Hematopoietic multipotent progenitor cell treated with erythropoietin and hydrocortisone succinate and interleukin-3 and kit ligand, for 15 days (in vitro differentiated cells): ENCODE data around the gene USP17L17.
"Not testable (repeated sequence)": the region's sequence is repeated elsewhere in the genome, so short reads cannot be mapped to it uniquely, and the experiment has no call there.

ENCODE experiments used
- DNase-seq: peaks from one replicate; pipeline ENCODE4 v3.0.0-alpha.2; 2015; ENCODE audit warnings: low spot score

The USP17L17 gene, protein sequence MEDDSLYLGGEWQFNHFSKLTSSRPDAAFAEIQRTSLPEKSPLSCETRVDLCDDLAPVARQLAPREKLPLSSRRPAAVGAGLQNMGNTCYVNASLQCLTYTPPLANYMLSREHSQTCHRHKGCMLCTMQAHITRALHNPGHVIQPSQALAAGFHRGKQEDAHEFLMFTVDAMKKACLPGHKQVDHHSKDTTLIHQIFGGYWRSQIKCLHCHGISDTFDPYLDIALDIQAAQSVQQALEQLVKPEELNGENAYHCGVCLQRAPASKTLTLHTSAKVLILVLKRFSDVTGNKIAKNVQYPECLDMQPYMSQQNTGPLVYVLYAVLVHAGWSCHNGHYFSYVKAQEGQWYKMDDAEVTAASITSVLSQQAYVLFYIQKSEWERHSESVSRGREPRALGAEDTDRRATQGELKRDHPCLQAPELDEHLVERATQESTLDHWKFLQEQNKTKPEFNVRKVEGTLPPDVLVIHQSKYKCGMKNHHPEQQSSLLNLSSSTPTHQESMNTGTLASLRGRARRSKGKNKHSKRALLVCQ

DNA sequence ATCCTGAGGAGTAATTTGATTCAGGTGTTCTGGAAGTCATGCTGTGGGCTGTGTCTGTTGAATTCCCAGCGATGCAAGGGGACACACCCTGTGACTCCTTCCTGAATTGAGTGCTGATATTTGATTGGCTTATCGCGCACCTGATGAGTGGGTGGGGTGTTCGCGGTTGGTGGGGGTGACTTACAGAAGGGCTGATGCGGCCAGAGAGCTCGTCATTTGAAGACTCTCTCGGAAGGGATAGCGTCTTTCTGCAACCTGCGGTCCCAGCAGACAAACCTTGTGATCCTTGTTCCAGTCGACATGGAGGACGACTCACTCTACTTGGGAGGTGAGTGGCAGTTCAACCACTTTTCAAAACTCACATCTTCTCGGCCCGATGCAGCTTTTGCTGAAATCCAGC is at the start of gene USP17L17:
Gene USP17L17 (plus strand): TSS at position 301 of the 400 bp plus-strand sequence. CDS start 0 bp downstream, at position 301.
- not testable (repeated sequence) for DNase-seq

GRCh38 chr4:9210357-9210756 is 33.3 kb upstream of the USP17L17 start, which contains the start of gene USP17L10:
USP17L10 (plus strand) TSS chr4:9210657; CDS start chr4:9210657, 0 bp downstream.
- DNase-seq = not testable (repeated sequence)

GRCh38 chr4:9214701-9215100 is 29.0 kb upstream of the USP17L17 start:
- DNase-seq = not testable (repeated sequence)

DNA sequence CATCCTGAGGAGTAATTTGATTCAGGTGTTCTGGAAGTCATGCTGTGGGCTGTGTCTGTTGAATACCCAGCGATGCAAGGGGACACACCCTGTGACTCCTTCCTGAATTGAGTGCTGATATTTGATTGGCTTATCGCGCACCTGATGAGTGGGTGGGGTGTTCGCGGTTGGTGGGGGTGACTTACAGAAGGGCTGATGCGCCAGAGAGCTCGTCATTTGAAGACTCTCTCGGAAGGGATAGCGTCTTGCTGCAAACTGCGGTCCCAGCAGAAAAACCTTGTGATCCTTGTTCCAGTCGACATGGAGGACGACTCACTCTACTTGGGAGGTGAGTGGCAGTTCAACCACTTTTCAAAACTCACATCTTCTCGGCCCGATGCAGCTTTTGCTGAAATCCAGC is 28.6 kb upstream of the USP17L17 start, which contains the start of gene USP17L11:
Gene USP17L11 (plus strand): TSS at position 301 of the 400 bp plus-strand sequence. CDS start 0 bp downstream, at position 301.
- not testable (repeated sequence) for DNase-seq

DNA sequence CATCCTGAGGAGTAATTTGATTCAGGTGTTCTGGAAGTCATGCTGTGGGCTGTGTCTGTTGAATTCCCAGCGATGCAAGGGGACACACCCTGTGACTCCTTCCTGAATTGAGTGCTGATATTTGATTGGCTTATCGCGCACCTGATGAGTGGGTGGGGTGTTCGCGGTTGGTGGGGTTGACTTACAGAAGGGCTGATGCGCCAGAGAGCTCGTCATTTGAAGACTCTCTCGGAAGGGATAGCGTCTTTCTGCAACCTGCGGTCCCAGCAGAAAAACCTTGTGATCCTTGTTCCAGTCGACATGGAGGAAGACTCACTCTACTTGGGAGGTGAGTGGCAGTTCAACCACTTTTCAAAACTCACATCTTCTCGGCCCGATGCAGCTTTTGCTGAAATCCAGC is 23.8 kb upstream of the USP17L17 start, which contains the start of gene USP17L12:
Gene USP17L12 (plus strand): TSS at position 301 of the 400 bp plus-strand sequence. CDS start 0 bp downstream, at position 301.
- DNase-seq = not testable (repeated sequence)

DNA sequence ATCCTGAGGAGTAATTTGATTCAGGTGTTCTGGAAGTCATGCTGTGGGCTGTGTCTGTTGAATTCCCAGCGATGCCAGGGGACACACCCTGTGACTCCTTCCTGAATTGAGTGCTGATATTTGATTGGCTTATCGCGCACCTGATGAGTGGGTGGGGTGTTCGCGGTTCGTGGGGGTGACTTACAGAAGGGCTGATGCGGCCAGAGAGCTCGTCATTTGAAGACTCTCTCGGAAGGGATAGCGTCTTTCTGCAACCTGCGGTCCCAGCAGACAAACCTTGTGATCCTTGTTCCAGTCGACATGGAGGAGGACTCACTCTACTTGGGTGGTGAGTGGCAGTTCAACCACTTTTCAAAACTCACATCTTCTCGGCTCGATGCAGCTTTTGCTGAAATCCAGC is 19.1 kb upstream of the USP17L17 start, which contains the start of gene USP17L13:
Gene USP17L13 (plus strand): TSS at position 301 of the 400 bp plus-strand sequence. CDS start 0 bp downstream, at position 301.
- not testable (repeated sequence) for DNase-seq

- DNase-seq = not testable (repeated sequence)
These were observed 13.4 kb upstream of the USP17L17 start for GRCh38 chr4:9230249-9230648.

DNA sequence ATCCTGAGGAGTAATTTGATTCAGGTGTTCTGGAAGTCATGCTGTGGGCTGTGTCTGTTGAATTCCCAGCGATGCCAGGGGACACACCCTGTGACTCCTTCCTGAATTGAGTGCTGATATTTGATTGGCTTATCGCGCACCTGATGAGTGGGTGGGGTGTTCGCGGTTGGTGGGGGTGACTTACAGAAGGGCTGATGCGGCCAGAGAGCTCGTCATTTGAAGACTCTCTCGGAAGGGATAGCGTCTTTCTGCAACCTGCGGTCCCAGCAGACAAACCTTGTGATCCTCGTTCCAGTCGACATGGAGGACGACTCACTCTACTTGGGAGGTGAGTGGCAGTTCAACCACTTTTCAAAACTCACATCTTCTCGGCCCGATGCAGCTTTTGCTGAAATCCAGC is 9.6 kb upstream of the USP17L17 start, which contains the start of gene USP17L15:
Gene USP17L15 (plus strand): TSS at position 301 of the 400 bp plus-strand sequence. CDS start 0 bp downstream, at position 301.
- DNase-seq = not testable (repeated sequence)

- DNase-seq = not testable (repeated sequence)
These were observed 5.2 kb upstream of the USP17L17 start for GRCh38 chr4:9238461-9238860.

GRCh38 chr4:9247953-9248680 is 4.4 kb downstream of the USP17L17 start, which contains the start of gene USP17L18:
USP17L18 (plus strand) TSS chr4:9248630; CDS start chr4:9248630, 0 bp downstream.
- not testable (repeated sequence) for DNase-seq

DNA sequence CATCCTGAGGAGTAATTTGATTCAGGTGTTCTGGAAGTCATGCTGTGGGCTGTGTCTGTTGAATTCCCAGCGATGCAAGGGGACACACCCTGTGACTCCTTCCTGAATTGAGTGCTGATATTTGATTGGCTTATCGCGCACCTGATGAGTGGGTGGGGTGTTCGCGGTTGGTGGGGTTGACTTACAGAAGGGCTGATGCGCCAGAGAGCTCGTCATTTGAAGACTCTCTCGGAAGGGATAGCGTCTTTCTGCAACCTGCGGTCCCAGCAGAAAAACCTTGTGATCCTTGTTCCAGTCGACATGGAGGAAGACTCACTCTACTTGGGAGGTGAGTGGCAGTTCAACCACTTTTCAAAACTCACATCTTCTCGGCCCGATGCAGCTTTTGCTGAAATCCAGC is 9.4 kb downstream of the USP17L17 start, which contains the start of gene USP17L19:
Gene USP17L19 (plus strand): TSS at position 301 of the 400 bp plus-strand sequence. CDS start 0 bp downstream, at position 301.
- DNase-seq = not testable (repeated sequence)

GRCh38 chr4:9257824-9258223 is 14.1 kb downstream of the USP17L17 start, which contains the start of gene USP17L20:
USP17L20 (plus strand) TSS chr4:9258124; CDS start chr4:9258124, 0 bp downstream.
- not testable (repeated sequence) for DNase-seq

GRCh38 chr4:9262572-9262971 is 18.9 kb downstream of the USP17L17 start, which contains the start of gene USP17L21:
USP17L21 (plus strand) TSS chr4:9262872; CDS start chr4:9262872, 0 bp downstream.
- DNase-seq = not testable (repeated sequence)

GRCh38 chr4:9267319-9267718 is 23.6 kb downstream of the USP17L17 start, which contains the start of gene USP17L22:
USP17L22 (plus strand) TSS chr4:9267619; CDS start chr4:9267619, 0 bp downstream.
- DNase-seq = not testable (repeated sequence)

DNA sequence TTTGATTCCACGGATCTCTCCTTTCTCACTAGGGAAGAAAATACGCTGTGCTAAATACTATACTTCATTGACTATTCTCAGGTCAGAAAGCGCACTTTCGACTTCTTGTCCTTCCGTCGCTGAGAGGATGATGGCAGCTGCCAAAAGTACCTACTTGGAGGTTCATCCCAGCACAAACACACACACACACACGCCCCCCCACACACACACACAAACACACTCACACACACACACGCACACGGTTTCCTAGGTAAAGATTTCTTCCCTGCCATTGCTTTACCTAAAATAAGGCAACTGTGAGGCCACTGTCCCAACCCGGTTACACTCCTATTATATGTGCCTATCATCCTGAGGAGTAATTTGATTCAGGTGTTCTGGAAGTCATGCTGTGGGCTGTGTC is 28.0 kb downstream of the USP17L17 start:
- not testable (repeated sequence) for DNase-seq
